CD14-positive monocyte (primary cell): Measurements from ENCODE around the gene RBSN. TPM values are rescaled to one million over a fixed set of nuclear protein-coding genes. Genes with fewer than 3 reads are reported as not detected.

Experiments used
- DNase-seq, 3 donors: peaks; one replicate each; pipeline ENCODE4 v3.0.0-alpha.2; 2011 to 2022
- H2AFZ ChIP-seq: 2 replicates; pipeline ENCODE4 v1.6.0; 2012; ENCODE audit warnings: mild to moderate bottlenecking, low read depth, low read length, inconsistent platforms; ENCODE audit not compliant: insufficient read depth, poor library complexity, severe bottlenecking
- H3K27ac ChIP-seq, 2 donors: 1 replicate in 1 of 2; 2 replicates in 1 of 2; pipeline ENCODE4 v1.5.1; 2012 to 2013; ENCODE audit warnings: low read length in 2 of 2, control low read depth in 1 of 2, inconsistent platforms in 1 of 2, low read depth in 1 of 2, mild to moderate bottlenecking in 1 of 2
- H3K27me3 ChIP-seq, 2 donors: one replicate each; pipeline versions ENCODE4 v1.6.0 to v1.6.1; 2011 to 2013; ENCODE audit warnings: low read length in 2 of 2; ENCODE audit not compliant: control insufficient read depth in 2 of 2, insufficient read depth in 2 of 2
- H3K36me3 ChIP-seq, 2 donors: replicated peaks in 1 of 2; 1 replicate in 1 of 2; 2 replicates in 1 of 2; pipeline versions ENCODE4 v1.5.1 to v1.6.1; 2012 to 2013; ENCODE audit warnings: low read length in 2 of 2, control low read depth in 1 of 2, inconsistent platforms in 1 of 2, mild to moderate bottlenecking in 1 of 2; ENCODE audit not compliant: insufficient read depth in 2 of 2, control insufficient read depth in 1 of 2
- H3K4me1 ChIP-seq, 2 donors: 1 replicate in 1 of 2; 2 replicates in 1 of 2; pipeline versions ENCODE4 v1.5.1 to v1.6.1; 2012 to 2013; ENCODE audit warnings: low read length in 2 of 2, control low read depth in 1 of 2, inconsistent platforms in 1 of 2, mild to moderate bottlenecking in 1 of 2, moderate library complexity in 1 of 2; ENCODE audit not compliant: insufficient read depth in 2 of 2, control insufficient read depth in 1 of 2
- H3K4me2 ChIP-seq: replicated peaks from 2 replicates; pipeline ENCODE3; 2012; ENCODE audit warnings: low read length, moderate library complexity, mild to moderate bottlenecking; ENCODE audit not compliant: poor library complexity, severe bottlenecking; ENCODE audit errors: extremely low read depth
- H3K4me3 ChIP-seq, 3 experiments: fragments of 200-600 bp in 1 of 3; sonication (generic) in 1 of 3; replicated peaks in 1 of 3; 1 replicate in 2 of 3; 2 replicates in 1 of 3; pipeline ENCODE4 v1.5.1; 2011 to 2013; ENCODE audit warnings: low read length in 3 of 3, mild to moderate bottlenecking in 3 of 3, control low read depth in 2 of 3, low read depth in 2 of 3, inconsistent platforms in 1 of 3, moderate library complexity in 1 of 3
- H3K79me2 ChIP-seq: 2 replicates; pipeline ENCODE4 v1.6.0; 2012; ENCODE audit warnings: mild to moderate bottlenecking, control low read depth, inconsistent platforms, low read length, moderate library complexity; ENCODE audit not compliant: insufficient read depth
- H3K9ac ChIP-seq: 2 replicates; pipeline ENCODE4 v1.6.0; 2017; ENCODE audit warnings: low read length, mild to moderate bottlenecking; ENCODE audit not compliant: insufficient read depth, poor library complexity, severe bottlenecking
- H3K9me3 ChIP-seq, 2 donors: replicated peaks in 1 of 2; 1 replicate in 1 of 2; 2 replicates in 1 of 2; pipeline versions ENCODE4 v1.5.1 to v1.6.1; 2012 to 2013; ENCODE audit warnings: low read length in 2 of 2, control low read depth in 1 of 2; ENCODE audit not compliant: control insufficient read depth in 1 of 2, insufficient read depth in 1 of 2
- H4K20me1 ChIP-seq: 2 replicates; pipeline ENCODE4 v1.6.0; 2012; ENCODE audit warnings: mild to moderate bottlenecking, low read length, control low read depth, moderate library complexity; ENCODE audit not compliant: insufficient read depth
- H3K27ac Mint-ChIP-seq, 7 donors: one replicate each; pipeline ENCODE4 v1.8.0; 2020; ENCODE audit warnings: mild to moderate bottlenecking in 7 of 7, mixed read lengths in 7 of 7, moderate library complexity in 6 of 7, inconsistent platforms in 2 of 7
- H3K27me3 Mint-ChIP-seq, 3 donors: one replicate each; pipeline ENCODE4 v1.8.0; 2021 to 2022; ENCODE audit warnings: low read depth in 3 of 3, mild to moderate bottlenecking in 3 of 3, mixed read lengths in 3 of 3, moderate library complexity in 3 of 3, inconsistent platforms in 1 of 3
- H3K36me3 Mint-ChIP-seq, 2 donors: one replicate each; pipeline ENCODE4 v1.8.0; 2020; ENCODE audit warnings: mixed read lengths in 2 of 2, inconsistent platforms in 1 of 2, mild to moderate bottlenecking in 1 of 2
- H3K4me1 Mint-ChIP-seq: one replicate; pipeline ENCODE4 v1.8.0; 2020; ENCODE audit warnings: mild to moderate bottlenecking, mixed read lengths
- H3K4me3 Mint-ChIP-seq, 2 donors: one replicate each; pipeline ENCODE4 v1.8.0; 2020; ENCODE audit warnings: mild to moderate bottlenecking in 2 of 2, mixed read lengths in 2 of 2, moderate library complexity in 1 of 2
- H3K9me3 Mint-ChIP-seq, 7 donors: one replicate each; pipeline ENCODE4 v1.8.0; 2020 to 2022; ENCODE audit warnings: mixed read lengths in 7 of 7, mild to moderate bottlenecking in 6 of 7, moderate library complexity in 6 of 7, inconsistent platforms in 2 of 7
- CTCF ChIP-seq: fragments of 200-600 bp; IDR thresholded peaks from one replicate; pipeline ENCODE4 v1.8.0; 2022; ENCODE audit warnings: antibody characterized with exemption, mild to moderate bottlenecking
- WGBS: methylation state at CpG from one replicate; pipeline ENCODE4 v1.1.5; 2013; ENCODE audit warnings: missing lambda C conversion rate; ENCODE audit not compliant: insufficient coverage; 5-methylcytosine and 5-hydroxymethylcytosine counted together
- intact Hi-C, 2 donors: fragments of 100-400 bp; cut with micrococcal nuclease; formaldehyde crosslinking; loops; one replicate each; pipeline versions ENCODE4 v1.15.0 to v1.15.1; 2023
- polyA plus RNA-seq, 3 donors: library from polyadenylated mRNA; depleted of rRNA in 1 of 3; unstranded in 2 of 3; stranded (reverse) in 1 of 3; fragments of 300-500 nt in 2 of 3; fragments of >200 nt in 1 of 3; fragmentation: Illumina TruSeq in 2 of 3; gene quantifications; 1 replicate in 2 of 3; 2 replicates in 1 of 3; pipeline ENCODE4 v1.2.3, GENCODE V29; 2012 to 2021

RBSN gene
- polyA plus RNA-seq, 3 donors: 6.7 to 10.1 (median 8.1) TPM

- DNase-seq: no peak
- Mint-ChIP-seq H3K36me3 (peaks cover 33 to 55% of the 10 kb centered on the region in 2 donors), H3K27ac (peak overlapping the region in 2 of 7 donors; percentile 58 to 65), H3K9me3 (peaks cover 0 to 4% (median 0%) of the 10 kb centered on the region in 7 donors), H3K27me3 (peaks cover 0 to 2% (median 2%) of the 10 kb centered on the region in 3 donors), H3K4me1 (peaks cover 16% of the 10 kb centered on the region), H3K4me3 (no peak overlapping the region)
- Histone ChIP-seq H2AFZ (no peak overlapping the region), H3K9me3 (no peaks in the 10 kb centered on the region), H3K27me3 (no peaks in the 10 kb centered on the region), H3K27ac (no peak overlapping the region), H3K79me2 (peaks cover 53% of the 10 kb centered on the region), H3K9ac (no peak overlapping the region), H4K20me1 (peaks cover 20% of the 10 kb centered on the region), H3K4me3 (no peak overlapping the region), H3K4me2 (no peak overlapping the region), H3K36me3 (peaks cover 30 to 37% of the 10 kb centered on the region in 2 donors), H3K4me1 (peaks cover 15 to 17% of the 10 kb centered on the region in 2 donors)
- TF ChIP-seq CTCF: no peak
- intact Hi-C loops: loop anchor here (10.0 kb wide), 5 partner anchors 105 to 935 kb away; partner anchors contain the start of genes CCDC174 (in 1 of the 2), CHCHD4 (in 1 of the 2), NR2C2 (in 1 of the 2) and TMEM43 (in 1 of the 2)
- WGBS: 100% methylated on average over 1 of the region's 3 CpGs
Measured at GRCh38 chr3:15060029-15060428, 38.9 kb downstream of the RBSN start.

- Histone ChIP-seq H3K9me3 (no peaks in the 10 kb centered on the region), H3K4me1 (no peaks in the 10 kb centered on the region), H3K27me3 (no peaks in the 10 kb centered on the region), H4K20me1 (peaks cover 22% of the 10 kb centered on the region), H3K36me3 (peaks cover 45 to 63% of the 10 kb centered on the region in 2 donors), H3K27ac (no peak overlapping the region), H3K79me2 (peaks cover 36% of the 10 kb centered on the region), H2AFZ (no peak overlapping the region), H3K4me2 (no peak overlapping the region), H3K4me3 (no peak overlapping the region), H3K9ac (no peak overlapping the region)
- Mint-ChIP-seq H3K4me3 (no peak overlapping the region), H3K9me3 (peaks cover 0 to 2% (median 0%) of the 10 kb centered on the region in 7 donors), H3K36me3 (peaks cover 52 to 79% of the 10 kb centered on the region in 2 donors), H3K27me3 (peaks cover 0 to 2% (median 0%) of the 10 kb centered on the region in 3 donors), H3K27ac (no peak overlapping the region), H3K4me1 (no peaks in the 10 kb centered on the region)
- WGBS: over 99% methylated on average over 19 of the region's 19 CpGs
- TF ChIP-seq CTCF: no peak
- intact Hi-C loops: no loop called here
- DNase-seq: no peak
Measured at GRCh38 chr3:15056676-15057404, 42.1 kb downstream of the RBSN start.
